Measurements from ENCODE around the gene ZBTB32.

Gene ZBTB32

DNA sequence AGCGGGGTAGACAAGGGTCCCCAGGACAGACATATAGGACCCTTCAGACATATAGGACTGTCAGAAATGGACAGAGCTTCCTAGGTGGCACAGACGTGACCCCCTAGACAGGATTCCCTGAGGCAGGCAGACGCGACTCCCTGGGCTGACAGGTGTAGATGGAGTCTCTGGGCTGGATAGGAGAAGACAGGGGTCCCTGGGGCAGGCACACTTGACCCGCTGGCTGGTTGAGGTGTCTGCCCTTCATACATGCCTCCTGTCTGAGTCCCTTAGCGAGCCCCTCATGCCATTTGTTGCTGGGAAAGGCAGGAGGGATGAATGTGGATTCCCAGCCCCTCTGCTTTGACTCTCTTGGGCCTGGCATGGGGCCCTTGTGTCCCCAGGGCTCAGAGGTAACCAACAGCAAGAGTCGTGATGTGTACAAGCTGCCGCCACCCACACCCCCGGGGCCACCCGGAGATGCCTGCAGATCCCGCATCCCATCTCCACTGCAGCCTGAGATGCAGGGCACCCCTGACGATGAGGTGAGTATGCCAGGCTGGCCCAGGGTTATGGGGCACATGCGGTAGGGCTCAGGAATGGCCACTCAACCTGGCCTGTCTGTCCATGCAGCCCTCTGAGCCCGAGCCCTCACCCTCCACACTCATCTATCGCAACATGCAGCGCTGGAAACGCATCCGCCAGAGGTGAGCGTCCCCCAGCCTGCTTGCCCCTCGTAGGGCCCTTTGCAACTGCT lies 49.4 kb downstream of the ZBTB32 start:
- Histone ChIP-seq H3K36me3 (peaks cover 26% of the 10 kb centered on the region), H3K9me3 (ENCODE audit: severe bottlenecking) (no peaks in the 10 kb centered on the region), H3K27ac (peak overlapping the region; percentile 97; the same call in 1 of the 2 replicates), H3K27me3 (ENCODE audit: insufficient read depth, low read depth, severe bottlenecking) (no peaks in the 10 kb centered on the region), H3K4me3 (ENCODE audit: low read depth, low read length) (no peak overlapping the region)
- no peak for DNase-seq
- TF ChIP-seq, protein P1, sequence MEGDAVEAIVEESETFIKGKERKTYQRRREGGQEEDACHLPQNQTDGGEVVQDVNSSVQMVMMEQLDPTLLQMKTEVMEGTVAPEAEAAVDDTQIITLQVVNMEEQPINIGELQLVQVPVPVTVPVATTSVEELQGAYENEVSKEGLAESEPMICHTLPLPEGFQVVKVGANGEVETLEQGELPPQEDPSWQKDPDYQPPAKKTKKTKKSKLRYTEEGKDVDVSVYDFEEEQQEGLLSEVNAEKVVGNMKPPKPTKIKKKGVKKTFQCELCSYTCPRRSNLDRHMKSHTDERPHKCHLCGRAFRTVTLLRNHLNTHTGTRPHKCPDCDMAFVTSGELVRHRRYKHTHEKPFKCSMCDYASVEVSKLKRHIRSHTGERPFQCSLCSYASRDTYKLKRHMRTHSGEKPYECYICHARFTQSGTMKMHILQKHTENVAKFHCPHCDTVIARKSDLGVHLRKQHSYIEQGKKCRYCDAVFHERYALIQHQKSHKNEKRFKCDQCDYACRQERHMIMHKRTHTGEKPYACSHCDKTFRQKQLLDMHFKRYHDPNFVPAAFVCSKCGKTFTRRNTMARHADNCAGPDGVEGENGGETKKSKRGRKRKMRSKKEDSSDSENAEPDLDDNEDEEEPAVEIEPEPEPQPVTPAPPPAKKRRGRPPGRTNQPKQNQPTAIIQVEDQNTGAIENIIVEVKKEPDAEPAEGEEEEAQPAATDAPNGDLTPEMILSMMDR (IDR thresholded peaks at IDR 0.05; ENCODE audit: low read depth, low read length) = no peak

DNA sequence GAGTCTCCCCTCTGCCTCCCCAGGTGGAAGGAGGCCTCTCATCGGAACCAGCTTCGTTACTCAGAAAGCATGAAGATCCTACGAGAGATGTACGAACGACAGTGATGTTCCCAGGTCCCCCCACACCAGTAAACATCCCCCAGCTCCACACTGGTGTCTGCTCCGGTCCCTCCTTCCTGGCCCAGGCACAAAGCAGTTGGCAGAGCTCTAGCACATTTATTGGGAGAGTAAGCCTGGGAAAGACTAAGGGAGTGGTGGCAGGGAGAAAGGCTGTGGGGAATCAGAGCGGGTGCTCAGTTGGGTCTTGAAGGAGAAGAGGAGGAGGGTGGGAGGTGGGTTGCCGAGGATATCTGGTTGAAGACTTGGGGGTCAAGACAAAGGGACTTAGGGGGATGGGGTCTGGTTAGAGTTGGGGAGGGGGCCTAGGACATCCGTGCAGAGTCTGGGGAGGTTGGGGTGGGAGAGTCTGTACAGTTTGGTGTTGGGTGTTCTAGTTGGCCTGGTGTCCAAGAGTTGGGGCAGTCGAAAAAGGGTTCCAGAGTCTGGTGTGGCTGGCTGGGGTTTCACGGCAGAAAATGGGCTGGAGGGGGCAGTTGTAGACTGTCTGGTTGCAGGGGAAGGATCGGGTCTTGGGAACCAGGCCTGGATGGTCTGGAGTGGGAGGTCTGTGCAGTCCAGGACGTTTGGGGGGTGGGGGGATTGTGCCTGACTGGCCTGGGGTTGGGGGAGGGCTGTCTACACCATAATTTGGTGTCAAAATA lies 50.2 kb downstream of the ZBTB32 start:
- Histone ChIP-seq H3K4me3 (ENCODE audit: low read depth, low read length) (no peak overlapping the region), H3K27ac (peak overlapping the region; percentile 97), H3K9me3 (ENCODE audit: severe bottlenecking) (no peaks in the 10 kb centered on the region), H3K27me3 (ENCODE audit: insufficient read depth, low read depth, severe bottlenecking) (no peaks in the 10 kb centered on the region), H3K36me3 (peaks cover 27% of the 10 kb centered on the region)
- TF ChIP-seq, protein P1 (IDR thresholded peaks at IDR 0.05; ENCODE audit: low read depth, low read length) = no peak
- DNase-seq = no peak

DNA sequence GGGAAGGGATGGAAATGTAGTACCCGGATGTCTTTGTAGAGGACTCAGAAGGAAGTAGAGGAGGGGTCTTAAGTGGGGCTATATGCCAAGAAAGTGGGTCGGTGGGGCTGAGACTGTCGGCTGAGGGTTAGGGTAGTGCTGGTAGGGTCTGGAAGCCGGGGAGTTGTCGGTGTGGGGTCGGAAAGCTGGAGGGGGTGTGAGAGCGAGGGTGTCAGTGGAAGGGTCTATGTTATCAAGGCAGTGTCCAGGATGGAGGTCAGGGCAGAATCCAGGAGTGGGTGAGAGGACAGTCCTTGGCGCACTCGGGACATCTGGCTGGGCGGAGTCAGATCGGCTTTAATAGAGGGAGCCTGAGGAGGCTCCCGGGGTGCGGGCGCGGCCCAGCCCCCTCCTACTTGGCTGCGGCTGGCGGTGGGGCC lies 50.8 kb downstream of the ZBTB32 start:
- no peaks in the 10 kb centered on the region for H3K9me3 ChIP-seq (ENCODE audit: severe bottlenecking)
- H3K27ac ChIP-seq = peak overlapping the region; percentile 97
- H3K36me3 ChIP-seq = peaks cover 33% of the 10 kb centered on the region
- DNase-seq = peak; percentile 93
- H3K27me3 ChIP-seq (ENCODE audit: insufficient read depth, low read depth, severe bottlenecking) = no peaks in the 10 kb centered on the region
- TF ChIP-seq, protein P1 (IDR thresholded peaks at IDR 0.05; ENCODE audit: low read depth, low read length) = no peak
- H3K4me3 ChIP-seq (ENCODE audit: low read depth, low read length) = peak overlapping the region; percentile 40

DNA sequence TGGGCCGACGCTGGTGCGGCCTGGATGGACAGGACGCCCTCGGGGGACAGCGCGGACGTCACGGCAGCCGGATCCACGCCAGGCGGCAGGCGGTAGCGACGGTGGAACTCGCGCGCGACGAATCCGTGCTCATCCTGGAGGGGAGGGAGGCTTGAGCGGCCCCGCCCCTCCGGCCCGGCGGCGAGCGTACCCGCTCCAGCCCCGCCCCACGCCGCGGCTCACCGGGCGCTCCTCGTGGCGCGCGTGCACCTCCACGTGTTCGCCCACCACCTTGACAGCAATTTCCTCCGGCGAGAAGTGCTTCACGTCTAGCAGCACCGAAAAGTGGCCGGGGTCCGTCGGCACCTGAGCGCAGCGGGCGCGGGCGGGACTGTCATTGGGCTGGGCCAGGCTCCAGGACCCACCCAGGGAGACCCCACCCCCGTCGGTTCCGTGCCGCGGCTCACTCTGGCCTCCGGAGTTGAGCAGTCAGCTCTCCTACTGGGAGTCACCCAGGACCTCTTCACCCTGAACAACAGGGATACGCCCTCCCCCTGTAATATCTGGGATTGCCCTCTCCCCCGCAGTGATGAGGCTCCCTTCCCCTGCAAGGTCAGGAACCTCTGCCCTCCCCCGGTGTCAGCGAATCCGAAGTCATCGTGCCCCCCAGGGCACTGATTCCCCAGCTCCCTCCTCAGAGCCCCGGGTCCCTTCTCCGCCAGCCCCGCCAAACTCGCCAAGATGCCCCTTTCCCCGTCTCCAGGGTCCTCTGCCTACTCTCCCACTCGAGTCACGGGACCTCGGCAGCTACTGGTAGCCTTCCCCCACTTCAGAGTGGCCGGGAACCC lies 51.4 kb downstream of the ZBTB32 start:
- Histone ChIP-seq H3K27me3 (ENCODE audit: insufficient read depth, low read depth, severe bottlenecking) (no peaks in the 10 kb centered on the region), H3K36me3 (peaks cover 39% of the 10 kb centered on the region), H3K27ac (peak overlapping the region; percentile 97), H3K9me3 (ENCODE audit: severe bottlenecking) (no peaks in the 10 kb centered on the region), H3K4me3 (ENCODE audit: low read depth, low read length) (peak overlapping the region; percentile 40)
- no peak for DNase-seq
- TF ChIP-seq, protein P1 (IDR thresholded peaks at IDR 0.05; ENCODE audit: low read depth, low read length) = no peak

DNA sequence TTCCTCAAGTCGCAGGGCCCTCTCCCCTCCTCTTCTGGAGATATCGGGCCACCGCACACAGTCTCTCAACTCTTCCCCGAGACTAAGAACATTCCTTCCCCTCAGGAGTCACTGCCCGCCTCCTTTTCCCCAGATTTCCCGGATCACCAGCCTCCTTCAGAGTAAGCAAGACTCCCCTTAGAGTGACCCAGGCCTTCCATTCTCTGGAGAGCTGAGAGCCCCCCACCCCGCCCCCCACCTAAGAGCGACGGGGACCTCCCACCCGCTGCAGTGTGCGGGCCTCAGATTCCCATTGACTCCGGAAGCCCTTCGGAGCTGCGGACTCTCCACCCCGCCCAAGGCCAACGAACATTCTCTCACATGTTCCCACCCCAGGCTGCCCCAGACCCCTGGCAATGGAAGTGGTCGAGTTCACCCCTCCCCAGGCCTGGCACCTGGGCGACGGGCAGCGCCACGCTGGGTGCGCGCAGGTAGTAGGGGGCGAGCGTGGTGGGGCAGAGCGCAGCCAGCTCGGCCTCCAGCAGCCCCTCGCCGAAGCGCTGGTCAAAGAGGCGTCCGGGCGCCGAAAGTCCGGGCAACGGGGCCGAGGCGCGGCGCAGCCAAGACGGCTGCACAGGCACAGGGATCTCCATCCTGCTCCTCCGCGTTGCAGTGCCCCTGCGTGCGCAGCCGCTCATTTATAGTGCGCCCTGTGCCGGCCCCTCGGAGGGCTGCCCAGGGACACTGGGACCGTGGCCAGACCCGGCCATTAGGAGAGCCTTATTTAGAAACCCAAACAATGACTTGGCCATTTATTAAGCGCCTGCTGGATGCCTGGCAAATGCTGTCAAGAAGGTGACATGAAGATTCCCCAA lies 52.2 kb downstream of the ZBTB32 start, which contains the start of gene HSPB6:
TSS of gene HSPB6 (minus strand) at position 653 of the 854 bp plus-strand sequence. CDS start at position 632, 21 bp downstream.
- Histone ChIP-seq H3K36me3 (peaks cover 48% of the 10 kb centered on the region), H3K27ac (peak within 1 kb of the TSS; percentile 97), H3K27me3 (ENCODE audit: insufficient read depth, low read depth, severe bottlenecking) (no peaks in the 10 kb centered on the region), H3K4me3 (ENCODE audit: low read depth, low read length) (peak within 1 kb of the TSS; percentile 100), H3K9me3 (ENCODE audit: severe bottlenecking) (no peaks in the 10 kb centered on the region)
- no peak for DNase-seq
- TF ChIP-seq, protein P1 (IDR thresholded peaks at IDR 0.05; ENCODE audit: low read depth, low read length) = no peak
